CD4-positive, alpha-beta T cell treated with Interleukin-6 for 4 hours (primary cell): ENCODE data around the gene TMEM266.

Experiments
- DNase-seq: peaks from one replicate; pipeline ENCODE4 v3.0.0-alpha.2; 2020; ENCODE audit warnings: mixed read lengths

Gene TMEM266

DNA sequence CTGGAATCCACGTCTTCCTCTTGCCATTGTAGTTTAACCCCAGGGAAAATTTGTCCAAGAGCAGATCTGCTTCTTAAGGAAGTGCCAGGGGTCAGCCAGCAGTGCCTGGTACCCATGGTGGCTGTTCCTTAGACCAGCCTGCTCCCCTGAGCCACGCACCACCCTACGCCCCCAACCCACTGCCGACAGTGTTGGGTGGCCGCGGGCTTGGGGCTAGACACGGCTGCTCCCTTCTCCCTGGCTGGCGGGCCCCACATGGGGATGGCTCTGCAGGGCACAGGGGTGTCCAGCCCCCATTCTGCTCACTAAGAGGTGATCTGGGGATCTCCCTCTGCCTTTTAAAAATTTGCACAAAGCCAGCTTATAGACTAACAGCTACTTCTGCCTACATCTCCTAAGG, 104.8 kb downstream of the TMEM266 start:
- DNase-seq, result no peak

DNA sequence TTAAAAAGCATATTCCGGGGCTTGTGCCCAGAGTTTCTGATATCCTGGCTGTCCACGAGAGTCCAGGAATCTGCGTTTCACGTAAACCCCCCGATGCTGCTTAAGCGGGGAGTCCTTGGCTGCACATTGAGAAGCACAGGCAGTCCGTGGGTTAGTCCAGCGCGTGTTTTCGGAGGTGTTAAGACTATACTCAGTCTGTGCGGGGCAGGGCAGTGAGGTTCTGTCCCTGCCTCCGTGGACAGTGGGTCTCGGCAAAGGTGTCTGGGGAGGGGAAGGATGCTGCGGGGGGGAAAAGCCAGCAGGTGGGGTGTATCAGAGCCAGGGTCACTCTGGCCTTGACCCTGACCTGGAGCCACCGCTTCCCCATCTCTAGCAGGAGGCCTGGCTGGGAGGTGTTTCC, 106.2 kb downstream of the TMEM266 start:
- DNase-seq, result no peak

DNA sequence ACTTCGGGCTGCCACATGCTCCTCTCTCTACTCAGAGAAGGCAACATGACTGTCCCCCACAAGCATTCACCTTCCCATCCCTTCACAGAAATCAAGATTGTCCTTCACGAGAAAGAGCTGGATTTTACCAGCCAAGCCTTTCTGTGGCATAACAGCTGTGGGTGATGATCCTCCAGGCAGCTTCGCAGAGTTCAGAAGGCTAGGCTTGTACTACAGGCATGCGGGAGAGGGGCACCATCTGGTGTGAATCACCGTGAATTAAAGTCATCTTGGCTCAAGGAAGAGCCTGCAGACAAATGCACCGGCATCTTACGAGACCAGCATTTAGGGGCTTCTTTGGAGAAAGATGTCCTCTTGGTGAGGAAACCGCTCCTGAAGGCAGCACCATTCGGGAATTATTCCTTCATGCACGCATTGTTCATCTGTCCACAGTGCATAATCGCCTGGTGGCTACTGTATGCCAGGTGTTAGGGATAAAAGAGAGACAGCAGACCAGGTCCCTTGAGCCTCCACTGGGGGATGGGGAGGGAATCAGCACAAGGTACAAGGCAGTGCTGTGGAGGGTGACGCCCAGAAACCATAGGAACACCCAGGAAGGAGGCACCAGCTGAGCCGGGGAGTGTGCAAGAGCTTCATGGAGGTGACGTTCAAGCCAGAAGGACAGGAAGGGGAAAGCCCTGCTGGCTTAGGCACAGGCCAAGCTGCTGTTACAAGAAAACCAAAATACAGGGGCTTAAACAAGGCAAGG, 108.6 kb downstream of the TMEM266 start:
- no peak for DNase-seq

DNA sequence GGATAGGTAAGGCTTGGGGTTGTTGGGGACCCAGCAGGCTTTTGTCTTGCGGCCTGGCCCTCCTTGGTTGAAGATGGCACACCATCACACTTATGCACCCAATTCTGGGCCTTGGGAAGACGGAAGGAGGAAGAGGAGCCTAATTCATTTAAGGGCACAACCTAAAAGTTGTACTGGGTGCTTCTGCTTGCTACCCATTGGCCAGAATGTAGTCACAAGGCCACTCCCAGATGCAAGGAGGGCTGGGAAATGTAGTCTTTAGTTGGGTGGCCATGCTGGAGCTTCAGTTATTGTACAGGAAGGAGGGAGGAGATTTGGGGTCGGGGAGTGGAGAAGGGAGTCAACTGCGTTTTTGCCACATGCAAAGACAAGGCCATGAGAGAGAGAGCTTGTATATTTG, 109.2 kb downstream of the TMEM266 start:
- no peak for DNase-seq

DNA sequence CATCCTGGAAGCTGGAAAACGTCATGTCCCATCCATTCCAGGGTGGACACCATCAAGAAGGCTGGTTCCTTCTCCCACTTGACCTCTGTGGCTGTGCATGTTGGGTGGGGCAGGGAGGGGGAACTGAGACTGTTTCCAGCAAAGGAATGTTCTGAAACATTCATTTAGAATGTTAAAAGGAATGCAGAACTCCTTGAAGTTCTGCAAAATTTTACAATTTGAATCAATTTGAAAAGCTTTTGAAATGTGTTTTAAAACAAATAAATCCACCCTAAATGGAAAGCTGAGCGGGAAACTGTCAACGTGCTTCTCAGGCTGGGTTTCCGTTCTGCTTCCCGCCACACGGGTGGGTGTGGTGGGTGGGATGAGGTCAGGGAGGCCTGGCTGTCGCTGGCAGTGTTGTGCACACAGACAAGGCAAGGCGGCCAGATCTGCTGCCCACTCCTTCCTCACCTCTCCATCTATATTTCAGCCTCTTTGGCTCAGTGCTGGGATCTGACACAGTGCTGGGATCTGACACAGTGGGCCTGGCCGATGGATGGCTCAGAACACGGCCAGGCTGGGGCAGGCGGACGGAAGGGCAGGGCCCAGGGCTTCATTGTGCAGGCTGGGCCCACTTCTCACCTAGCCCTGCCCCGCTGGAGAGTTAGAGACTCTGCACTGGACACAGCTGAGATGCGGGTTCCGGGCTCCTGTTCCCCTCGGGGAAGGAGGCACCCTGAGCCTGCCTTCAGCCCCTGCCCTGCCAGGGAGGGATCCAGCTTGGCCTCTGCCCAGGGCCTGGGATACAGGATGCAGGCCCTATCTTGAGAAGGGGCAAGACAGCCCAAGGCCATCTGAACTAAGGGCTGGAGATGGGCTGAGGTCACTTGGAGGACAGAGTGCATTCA, 110.4 kb downstream of the TMEM266 start:
- no peak for DNase-seq

DNA sequence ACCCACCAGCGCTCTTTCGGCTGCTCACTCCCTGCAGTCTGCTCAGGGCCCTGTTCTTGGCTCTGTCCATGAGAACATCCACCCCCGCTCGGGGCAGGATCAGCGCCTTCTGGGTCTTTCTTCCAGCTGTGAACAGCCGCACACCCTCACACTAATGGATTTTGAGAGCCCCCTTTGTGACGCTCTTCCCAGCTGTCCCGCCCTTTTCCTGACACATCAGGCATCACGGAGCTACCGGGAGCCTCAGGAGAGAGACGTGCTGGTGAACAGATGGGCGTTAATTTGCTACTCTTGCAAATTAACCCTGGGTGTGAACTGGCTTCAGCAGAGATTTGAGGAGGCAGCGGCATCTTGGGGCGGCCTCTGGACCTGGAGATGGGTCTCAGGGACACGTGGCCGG, 113.0 kb downstream of the TMEM266 start:
- no peak for DNase-seq

DNA sequence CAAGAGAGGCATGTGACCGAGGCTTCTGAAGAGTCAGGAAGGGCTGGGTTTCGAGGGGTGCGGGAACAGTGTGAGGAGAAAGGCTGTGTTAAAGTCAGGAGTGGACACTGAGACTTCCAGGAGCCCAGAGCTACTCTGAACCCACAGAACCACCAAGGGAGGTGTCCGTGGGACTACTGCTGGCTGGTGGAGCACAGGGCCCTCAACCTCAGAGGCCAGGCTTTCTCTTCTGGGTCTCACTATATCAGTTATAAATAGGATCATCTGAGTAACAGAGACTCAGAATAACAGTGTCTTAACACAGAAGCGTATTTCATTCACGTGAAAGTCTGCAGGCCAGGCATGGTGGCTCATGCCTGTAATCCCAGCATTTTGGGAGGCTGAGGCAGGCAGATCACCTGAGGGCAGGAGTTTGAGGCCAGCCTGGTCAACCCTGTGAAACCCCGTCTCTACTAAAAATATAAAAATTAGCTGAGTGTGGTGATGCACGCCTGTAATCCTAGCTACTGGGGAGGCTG, 113.6 kb downstream of the TMEM266 start:
- DNase-seq, result no peak

DNA sequence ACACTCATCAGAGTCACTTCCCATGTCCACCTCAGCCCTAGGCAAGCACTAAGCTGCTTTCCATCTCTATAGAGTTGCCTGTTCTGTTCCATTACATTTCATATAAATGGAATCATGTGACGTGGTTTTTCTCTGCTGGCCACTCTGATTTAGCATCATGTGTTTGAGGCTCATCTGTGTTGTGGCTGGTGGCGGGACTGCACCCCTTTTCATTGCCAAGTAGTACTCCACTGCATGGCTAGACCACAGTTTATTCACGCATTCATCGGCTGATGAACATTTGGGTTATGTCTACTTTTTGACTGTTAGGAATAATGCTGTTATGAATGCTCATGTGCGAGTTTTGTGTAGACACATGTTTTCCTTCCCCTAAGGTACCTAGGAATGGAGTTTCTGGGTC, 114.9 kb downstream of the TMEM266 start:
- no peak for DNase-seq

DNA sequence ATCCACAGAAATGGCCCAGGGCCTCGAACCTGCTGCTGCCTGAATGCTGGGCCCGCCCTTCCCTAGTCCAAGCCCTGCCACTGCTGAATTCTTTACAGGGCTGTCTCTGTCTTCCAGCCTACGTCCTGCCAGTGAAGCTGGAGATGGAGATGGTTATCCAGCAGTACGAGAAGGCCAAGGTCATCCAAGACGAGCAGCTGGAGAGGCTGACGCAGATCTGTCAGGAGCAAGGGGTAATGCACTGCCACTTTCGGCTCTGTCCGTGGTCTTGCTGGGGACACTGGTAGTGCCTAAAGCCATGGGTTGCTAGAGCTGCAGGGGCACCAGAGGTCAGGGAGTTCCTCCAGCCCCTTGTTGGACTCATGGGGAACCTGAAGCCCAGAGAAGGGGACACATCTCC, 115.7 kb downstream of the TMEM266 start:
- no peak for DNase-seq

DNA sequence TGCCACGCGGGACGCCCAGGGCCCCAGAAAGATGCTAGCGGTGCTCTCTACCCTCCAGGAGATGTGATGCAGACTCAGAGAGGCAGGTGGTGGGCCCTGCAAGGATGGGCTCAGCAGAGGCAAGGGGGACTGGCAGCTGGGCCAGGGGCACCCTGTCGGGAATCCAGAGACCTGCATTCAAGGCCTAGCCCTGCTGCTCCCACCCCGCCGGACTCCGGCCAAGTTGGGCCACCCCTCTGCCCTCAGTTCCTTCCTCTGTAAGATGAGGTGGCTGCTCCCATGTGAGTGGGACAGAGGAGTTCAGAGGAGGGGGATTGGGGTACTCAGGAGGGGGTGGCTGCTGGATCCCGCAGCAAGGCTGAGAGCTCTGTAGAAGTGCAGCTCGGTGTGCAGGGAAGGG, 116.3 kb downstream of the TMEM266 start:
- no peak for DNase-seq

DNA sequence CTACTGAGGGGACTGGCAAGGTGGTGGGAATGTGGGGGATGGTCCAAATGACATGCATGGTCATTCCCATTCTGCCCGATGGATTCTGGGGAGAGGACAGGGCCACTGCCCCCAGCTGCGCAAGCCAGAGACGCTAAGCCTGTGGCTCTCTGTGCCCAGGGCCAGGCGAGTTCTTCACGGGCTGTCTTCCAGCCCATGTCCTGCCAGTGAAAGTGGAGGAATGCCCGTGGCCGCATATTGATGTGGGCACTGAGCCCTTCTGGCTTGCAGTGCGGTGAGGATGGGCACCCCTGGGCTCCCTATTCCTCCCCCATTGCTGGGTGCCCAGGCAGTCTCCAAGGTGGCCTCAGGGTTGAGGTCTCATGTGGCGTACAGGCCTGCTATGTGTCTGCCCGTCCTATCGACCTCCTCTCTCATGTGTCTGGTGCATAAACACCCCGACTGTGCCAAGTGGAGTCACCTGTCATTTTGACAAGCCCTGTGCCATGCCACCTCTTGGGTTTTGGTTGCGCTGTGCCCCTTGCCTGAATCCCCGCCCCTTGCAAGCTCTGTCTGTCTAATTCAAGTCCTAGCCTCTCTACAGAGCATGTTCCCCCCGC, 116.8 kb downstream of the TMEM266 start:
- DNase-seq, result no peak

DNA sequence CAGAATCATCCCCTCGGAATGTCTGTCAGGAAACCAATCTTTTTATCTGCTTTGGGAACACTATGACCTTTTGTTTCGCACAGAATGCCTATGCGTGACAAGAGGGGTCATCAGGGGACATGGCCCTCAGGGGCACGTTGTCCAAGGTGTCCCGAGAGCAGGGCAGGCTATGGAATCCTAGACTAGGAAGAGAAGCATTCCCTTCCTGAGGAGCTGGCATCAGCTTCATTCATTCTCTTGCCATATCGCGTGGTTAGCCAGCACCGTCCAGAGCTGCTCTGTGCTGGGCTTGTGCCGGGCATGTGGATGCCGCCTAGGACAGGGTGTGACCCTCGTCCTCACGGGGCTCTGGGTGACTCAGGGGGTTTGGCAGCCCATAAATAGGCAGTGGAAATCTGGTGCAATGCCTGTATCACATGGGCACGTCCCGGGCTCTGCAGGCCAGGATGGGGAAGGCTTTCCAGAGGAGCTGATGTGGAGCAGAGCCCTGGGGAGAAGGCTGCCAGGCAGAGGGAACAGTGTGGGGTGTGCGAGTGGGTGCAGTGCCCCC, 117.8 kb downstream of the TMEM266 start:
- no peak for DNase-seq

DNA sequence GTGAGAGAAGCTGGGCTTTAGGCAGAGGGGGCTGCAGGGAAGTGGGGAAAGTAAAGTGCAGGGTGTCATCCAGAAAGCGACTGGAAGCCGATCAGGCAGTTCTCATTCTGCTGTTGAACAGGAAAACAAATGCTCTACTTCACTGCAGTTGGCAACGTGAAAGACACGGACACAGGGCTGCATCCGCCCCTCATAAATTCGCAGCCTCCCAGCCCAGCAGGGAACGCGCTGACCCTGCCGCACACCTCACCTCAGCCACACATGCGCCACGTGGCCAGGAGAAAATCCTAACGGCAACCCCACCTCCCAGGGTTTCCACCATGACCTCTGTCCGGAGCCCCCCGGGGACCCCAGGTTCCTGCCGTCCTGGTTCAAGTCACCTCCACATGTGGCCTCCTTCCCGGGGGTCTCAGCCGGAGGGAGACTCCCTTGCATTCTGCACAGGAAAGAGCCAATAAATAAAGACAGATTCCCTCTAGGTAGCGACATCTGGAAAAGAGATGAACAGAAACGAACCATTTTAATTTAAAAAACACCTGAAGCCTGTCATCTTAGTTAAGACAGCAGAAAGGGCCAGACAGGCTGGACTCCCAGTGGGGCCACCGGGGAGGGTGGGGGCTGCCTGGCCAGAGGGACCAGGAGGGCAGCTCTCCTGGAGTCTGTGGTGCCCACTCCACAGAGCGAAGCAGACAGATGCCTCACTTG, 118.7 kb downstream of the TMEM266 start:
- no peak for DNase-seq

DNA sequence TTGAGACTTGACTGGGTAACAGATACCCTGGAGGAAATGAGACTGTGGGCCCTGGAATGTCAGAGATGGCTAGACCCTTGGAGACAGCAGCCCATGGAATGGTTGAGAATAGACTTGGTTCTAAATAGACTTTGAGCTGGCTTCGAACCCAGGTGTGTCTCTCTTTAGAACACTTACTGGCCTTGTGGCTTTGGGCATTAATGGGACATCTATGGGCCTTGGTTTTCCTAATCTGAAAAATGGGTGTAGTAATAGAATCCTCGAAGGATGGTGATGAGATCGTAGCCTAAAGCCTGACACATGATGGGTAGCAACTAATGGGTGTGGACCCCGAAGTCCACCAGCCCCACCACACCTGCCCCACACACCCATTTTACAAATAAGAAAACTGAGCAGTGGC, 119.2 kb downstream of the TMEM266 start:
- DNase-seq, result no peak

DNA sequence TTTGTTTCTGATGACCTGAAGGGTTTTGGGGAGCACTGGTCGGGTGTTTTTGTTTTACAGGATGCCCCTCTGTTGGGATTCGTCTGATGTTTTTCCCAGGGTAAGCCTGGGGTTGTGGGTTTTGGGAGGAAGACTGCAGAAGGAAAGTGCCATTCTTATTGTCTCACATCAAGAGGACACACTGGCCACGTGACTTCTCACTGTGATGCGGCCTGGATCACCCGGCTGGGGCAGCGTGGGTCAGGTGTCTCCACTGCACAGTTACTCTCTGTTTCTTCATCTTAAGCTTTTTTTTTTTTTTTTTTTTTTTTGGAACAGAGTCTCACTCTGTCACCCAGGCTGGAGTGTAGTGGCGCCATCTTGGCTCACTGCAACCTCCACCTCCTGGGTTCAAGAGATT, 120.5 kb downstream of the TMEM266 start:
- DNase-seq, result no peak

DNA sequence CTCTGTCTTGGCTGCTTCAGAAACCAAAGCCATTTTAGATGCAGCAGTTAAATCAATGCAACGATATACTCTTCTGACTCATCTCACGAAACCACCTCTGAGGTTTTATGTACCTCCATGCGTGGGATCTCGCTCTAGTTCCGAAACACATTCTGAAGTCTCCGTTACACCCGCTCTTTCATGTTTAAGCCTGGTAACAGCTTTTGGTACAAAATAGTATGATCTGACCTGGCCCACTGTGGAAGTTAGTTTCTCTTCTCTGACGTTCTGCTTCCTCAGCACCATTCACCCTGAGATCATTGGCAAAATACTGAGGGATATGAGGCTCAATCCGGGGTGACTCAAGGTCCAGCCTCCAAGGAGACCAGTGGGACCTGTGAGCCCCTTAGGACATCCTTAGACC, 121.9 kb downstream of the TMEM266 start:
- DNase-seq, result no peak

DNA sequence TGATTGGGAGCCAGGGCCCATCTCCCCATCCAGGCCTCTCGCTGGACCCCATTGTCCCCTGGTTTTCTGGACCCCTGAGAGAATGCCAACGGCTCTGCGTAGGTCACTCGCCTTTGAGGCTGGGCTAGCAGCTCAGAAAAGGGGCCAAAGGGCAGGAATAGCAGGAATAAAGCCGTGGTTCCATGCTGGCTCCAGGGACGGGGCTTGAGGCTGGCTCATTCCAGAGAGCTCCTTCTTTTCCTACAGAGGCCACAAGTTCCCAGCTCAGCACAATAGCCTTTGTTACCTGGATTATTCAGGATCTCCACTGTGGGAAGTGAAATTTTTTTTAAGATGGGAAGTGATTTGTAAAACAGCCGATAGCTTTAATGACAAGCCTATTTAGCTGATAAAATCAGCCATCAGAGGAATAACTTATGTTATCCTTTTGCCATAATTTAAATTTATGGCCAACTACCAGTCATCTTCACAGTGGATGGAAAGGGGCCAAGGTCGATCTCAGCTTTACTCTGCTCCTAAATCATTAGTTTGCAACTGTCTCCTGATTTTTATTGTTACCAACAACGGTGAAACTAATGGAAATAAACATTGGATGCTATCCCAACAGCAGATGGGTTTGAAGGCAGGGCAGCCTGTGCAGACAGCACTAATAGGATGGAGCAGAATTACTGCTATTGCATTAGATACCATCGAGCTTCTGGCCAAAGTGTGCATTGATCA, 124.3 kb downstream of the TMEM266 start:
- no peak for DNase-seq

DNA sequence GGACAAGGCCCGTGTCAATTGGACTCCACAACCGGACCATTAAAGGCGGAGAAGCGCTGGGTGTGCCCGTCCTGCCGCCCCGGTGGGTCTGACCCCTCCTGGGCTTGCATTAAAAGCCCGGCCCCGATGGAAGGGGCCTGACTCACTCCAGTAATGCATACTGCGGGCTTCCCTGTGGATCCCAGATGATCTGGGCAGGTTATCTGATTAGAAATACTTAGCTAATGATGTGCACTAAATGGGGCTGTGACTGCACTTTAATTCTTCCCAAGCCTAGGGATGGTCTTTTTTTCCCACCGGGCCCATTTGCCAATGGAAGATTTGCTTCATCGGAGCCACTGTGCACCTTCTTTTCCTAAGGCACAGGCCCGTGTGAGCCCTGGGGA, 124.9 kb downstream of the TMEM266 start:
- no peak for DNase-seq

DNA sequence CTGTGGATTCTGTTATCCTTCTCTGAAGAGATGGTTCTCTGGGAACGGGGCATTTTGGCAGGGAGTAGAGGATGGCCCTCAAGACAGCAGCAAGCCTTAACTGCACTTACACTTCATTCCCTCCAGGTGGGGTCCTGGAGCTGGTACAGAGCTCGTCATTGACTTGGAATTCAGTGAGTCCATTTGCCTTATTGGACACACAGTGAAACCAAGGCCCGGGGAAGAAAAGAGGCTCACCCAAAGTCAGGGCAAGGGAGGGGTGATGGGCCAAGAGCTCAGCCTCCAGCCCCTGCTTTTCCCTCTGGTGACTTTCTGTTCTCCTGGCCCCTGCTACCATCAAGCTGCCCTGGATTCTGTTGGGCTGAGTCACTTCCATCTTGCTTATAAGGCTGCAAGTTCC, 125.9 kb downstream of the TMEM266 start:
- no peak for DNase-seq

DNA sequence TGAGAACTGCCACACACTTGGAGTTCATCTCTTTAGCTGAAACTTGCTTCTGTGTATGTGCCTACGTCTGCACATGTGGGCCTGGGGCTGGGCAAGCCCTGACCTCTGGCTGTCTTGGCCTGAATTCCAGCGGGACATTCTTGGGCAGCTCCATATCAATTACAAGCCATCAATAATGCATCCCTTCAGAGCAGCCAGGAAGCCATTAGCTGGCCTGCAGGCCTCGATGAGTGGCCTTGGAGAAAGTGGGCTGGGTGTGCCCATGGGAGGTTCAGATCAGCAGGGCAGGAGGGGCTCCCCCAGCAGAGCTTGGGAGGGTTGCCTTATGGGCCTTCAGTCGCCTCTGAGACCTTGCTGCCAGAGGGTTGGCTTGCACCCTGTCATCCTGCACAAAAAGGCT, 127.4 kb downstream of the TMEM266 start:
- DNase-seq, result no peak

DNA sequence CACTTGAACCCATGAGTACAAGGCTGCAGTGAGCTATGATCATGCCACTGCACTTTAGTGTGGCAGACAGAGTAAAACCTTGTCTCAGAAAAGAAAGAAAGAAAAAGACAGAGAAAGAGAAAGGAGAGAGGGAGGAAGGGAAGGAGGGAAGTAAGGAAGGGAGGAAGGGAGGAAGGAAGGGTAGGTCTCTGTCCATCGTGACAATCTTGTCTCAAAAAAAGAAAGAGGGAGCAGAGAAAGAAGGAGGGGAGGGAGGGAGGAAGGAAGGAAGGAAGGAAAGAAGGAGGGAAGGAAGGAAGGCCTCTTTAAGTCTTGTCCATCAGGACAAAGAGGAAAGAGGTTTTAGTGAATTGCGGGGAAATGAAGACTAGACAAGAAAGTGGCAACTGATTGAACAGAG, 129.3 kb downstream of the TMEM266 start:
- DNase-seq, result no peak

DNA sequence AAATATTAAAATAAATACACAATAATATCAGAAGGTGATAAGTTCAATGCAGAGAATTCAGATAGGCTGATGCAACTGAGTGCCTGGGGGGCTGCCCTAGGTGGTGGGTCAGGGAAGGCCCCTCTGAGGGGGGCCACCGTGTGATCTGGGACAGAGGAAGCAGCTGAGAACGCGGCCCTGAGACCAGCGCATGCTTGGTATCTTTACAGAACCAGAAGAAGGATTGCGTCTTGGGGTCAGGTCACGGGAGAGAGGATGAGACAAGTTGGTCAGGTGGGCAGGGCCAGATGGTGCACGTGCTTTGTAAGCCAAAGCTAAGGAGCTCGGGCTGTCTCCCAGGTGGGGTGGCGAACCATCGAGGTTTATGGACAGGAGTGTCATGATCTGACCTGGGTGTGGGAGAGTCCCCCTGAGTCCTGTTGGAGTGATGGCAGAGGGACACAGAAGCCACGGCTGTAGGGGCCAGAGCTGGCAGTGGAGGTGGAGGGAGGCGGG, 130.3 kb downstream of the TMEM266 start:
- no peak for DNase-seq
